Measurements from ENCODE around the gene LMTK2. TPM values are rescaled to one million over a fixed set of nuclear protein-coding genes. Genes with fewer than 3 reads are reported as not detected.
"Not testable (repeated sequence)": the region's sequence is repeated elsewhere in the genome, so short reads cannot be mapped to it uniquely, and the experiment has no call there.

LMTK2 gene
- total RNA-seq, 1 donor from 2014 or later = 15.1 TPM

DNA sequence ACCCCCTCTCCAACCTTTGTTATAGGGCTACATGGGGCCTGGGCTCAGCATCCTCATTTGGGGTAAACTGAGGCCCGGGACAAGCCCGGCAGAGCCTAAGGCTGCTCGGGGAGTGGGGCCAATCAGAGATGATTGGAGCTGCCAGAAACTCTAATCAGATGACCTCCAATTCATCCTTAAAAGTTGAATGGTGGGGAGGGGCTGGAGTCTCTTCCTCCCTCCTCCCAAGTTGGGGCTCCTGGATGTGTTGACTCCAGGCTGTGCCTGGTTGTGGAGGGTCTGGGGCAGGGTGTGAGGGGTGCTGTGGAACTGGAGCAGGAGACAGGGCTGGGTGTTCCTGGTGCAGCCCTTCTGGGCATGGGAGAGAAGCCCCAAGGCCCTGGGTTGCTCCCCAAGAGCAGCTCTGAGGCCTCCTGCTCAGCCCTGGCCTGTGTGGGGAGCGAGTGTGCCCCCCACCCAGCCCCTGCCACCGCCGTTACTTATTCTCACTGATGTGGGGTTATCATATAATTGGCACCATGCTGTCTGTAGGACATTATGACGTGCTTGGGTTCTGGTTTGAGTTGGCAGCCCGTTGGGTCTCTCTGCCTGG, 106.7 kb downstream of the LMTK2 start:
- Mint-ChIP-seq H3K27ac (no peak overlapping the region), H3K4me1 (peaks cover under 1% of the 10 kb centered on the region), H3K4me3 (no peak overlapping the region), H3K27me3 (no peaks in the 10 kb centered on the region), H3K9me3 (no peaks in the 10 kb centered on the region), H3K36me3 (ENCODE audit: low read depth) (peaks cover under 1% of the 10 kb centered on the region)
- no peak for DNase-seq
- intact Hi-C loops (cut with micrococcal nuclease) = no loop called here

DNA sequence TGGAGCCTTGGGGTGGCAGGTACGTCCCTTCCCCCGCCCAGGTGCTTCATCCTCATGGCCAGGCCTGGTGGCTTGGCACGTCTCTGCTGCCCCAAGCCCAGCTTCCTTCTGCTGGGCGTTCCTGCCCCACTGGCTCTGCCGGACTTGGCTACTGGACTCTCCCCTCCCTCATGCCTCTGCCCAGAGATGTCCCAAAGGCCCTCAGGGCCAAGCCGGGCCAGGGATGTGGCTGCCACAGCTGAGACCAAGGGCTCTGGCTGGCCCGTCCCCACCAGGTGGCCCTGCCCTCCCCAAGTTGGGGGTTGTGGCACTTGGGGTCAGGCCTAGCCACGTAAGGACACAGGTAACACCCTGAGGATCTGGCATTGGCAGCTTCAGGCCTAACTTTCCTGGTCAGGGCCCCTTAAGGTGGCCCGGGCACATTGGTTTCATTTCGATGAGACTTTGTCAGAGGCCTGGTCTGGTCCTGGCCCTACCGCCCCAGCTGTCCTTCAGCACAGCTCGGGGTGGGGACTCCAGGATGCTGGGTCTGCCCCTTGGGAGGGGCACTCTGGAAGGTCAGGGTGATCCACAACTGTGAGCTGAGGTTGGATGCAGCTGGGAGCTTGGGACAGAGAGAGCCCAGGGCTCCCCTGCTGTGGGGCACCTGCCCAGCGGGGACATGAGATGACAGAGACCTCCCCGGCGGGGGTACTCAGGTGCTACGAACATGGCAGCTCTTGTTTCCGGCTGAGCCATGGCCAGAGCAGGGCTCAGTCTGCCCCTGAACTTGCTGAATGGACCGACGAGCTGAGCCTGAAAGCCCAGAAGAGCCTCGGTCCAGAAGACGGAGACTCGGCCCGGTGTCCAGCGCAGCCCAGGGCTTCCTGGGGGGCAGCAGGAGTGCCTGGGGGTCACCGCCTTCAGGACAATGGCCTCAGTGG, 107.5 kb downstream of the LMTK2 start:
- Mint-ChIP-seq H3K4me3 (no peak overlapping the region), H3K9me3 (no peaks in the 10 kb centered on the region), H3K4me1 (peaks cover 5% of the 10 kb centered on the region), H3K27me3 (no peaks in the 10 kb centered on the region), H3K27ac (no peak overlapping the region), H3K36me3 (ENCODE audit: low read depth) (peaks cover 6% of the 10 kb centered on the region)
- intact Hi-C loops (cut with micrococcal nuclease) = no loop called here
- DNase-seq = no peak

DNA sequence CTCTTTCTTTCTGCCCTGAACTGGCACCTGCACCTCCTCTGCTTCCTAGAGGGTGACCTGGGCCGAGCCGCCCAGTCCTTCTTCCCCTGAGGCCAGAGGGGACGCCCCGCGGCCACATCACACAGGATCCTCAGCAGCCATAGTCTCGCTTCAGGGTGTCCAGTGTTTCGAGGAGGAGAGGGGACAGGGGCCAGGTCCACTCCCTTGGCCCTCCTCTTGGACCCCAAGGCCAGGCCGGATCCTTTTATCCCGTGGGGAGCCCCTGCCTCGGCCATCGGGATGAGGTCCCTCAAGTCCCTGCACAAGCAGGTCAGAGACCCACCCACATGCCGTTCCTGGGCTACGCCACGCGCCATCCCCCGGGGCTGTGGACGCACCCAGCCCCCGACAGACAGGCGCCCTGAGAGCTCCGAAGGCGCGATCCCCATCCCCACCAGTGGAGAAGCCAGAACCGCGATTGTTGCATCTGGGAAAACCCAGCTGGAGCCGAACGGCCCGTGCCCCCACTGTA, 108.2 kb downstream of the LMTK2 start:
- H3K36me3 Mint-ChIP-seq (ENCODE audit: low read depth) = peaks cover 12% of the 10 kb centered on the region
- peaks cover 8% of the 10 kb centered on the region for H3K4me1 Mint-ChIP-seq
- intact Hi-C loops (cut with micrococcal nuclease) = no loop called here
- DNase-seq = no peak
- H3K9me3 Mint-ChIP-seq = no peaks in the 10 kb centered on the region
- H3K27ac Mint-ChIP-seq = no peak overlapping the region
- H3K27me3 Mint-ChIP-seq = no peaks in the 10 kb centered on the region
- H3K4me3 Mint-ChIP-seq = no peak overlapping the region

DNA sequence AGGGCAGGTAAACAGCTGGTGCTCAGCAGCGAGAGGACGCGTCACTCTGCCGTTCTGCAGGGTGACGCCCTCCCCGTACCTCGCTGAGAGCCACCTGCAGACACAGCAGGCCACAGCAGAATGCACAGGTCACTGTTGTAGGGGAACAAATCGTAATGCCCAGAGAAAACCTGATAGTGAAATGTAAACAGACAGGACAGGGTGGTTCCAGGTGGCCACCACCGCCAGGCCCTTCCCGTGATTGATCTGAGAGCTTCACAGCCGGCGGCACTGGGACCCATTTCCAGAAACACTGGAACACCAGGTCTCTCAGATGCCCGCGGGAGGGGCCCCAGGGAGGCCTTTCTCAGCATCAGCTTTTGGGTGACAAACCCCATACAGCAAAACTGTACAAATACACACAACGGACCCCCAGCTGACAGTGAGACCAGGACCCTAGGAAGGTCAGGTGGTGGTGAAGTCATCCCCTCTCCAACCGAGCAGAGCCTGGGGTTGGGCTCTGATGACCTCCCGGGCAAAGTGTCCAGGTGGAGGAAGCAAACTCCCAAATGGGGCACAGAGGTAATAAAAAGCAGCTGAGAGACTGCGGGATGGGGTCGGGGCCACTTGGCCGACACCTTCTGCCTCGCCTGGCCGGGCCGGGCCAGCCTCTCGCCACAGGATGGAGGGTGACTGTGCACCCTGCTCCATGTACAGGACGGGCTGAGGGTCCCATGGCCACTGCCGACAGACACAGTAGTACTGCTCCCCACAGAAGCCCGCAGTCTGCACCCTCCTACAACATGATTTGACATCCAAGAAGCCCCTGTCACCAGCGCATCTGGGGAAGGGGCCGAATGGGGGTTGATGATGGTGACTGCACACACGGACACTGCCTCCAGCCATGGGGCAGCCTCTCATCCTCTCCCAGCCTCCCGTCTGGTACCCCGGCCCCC, 109.2 kb downstream of the LMTK2 start:
- H3K4me1 Mint-ChIP-seq = peaks cover 8% of the 10 kb centered on the region
- intact Hi-C loops (cut with micrococcal nuclease) = no loop called here
- H3K4me3 Mint-ChIP-seq = no peak overlapping the region
- no peaks in the 10 kb centered on the region for H3K9me3 Mint-ChIP-seq
- no peak overlapping the region for H3K27ac Mint-ChIP-seq
- H3K27me3 Mint-ChIP-seq = no peaks in the 10 kb centered on the region
- peaks cover 13% of the 10 kb centered on the region for H3K36me3 Mint-ChIP-seq (ENCODE audit: low read depth)
- DNase-seq = no peak

DNA sequence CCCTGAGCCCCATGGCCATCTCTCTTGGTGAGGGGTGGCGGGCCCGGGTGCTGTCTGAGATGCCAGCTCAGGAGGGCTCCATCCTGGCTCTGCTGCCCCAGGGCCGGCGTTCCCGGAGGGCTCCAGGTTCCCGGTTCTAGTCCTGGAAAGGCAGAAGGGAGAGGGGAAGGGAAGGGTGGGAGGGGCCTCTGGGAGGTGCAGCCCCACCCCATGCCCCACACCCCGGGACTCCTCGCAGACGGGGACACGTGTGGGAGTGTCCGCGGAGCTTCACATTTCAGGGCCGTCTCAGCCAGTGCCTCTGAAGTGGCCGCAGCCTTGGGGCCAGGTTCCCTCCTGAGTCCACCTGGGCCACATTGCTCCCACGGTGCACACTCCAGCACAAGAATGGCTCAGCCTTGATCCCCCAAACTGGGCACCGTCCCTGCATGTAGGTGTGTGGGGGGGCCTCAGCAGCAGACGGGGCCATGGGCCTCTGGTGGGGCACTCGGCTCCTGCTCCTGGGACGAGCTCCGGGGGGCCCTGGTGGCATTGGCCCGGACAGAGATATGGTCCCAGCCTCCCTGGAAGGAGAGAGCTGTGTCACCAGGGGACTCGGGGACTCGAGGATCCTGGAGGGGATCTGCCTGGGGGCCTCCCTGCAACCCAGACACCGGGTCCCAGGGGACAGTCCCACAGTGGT, 110.4 kb downstream of the LMTK2 start:
- Mint-ChIP-seq H3K27ac (no peak overlapping the region), H3K9me3 (no peaks in the 10 kb centered on the region), H3K4me1 (peaks cover 8% of the 10 kb centered on the region), H3K4me3 (no peak overlapping the region), H3K27me3 (no peaks in the 10 kb centered on the region), H3K36me3 (ENCODE audit: low read depth) (peaks cover 20% of the 10 kb centered on the region)
- intact Hi-C loops (cut with micrococcal nuclease) = no loop called here
- no peak for DNase-seq

DNA sequence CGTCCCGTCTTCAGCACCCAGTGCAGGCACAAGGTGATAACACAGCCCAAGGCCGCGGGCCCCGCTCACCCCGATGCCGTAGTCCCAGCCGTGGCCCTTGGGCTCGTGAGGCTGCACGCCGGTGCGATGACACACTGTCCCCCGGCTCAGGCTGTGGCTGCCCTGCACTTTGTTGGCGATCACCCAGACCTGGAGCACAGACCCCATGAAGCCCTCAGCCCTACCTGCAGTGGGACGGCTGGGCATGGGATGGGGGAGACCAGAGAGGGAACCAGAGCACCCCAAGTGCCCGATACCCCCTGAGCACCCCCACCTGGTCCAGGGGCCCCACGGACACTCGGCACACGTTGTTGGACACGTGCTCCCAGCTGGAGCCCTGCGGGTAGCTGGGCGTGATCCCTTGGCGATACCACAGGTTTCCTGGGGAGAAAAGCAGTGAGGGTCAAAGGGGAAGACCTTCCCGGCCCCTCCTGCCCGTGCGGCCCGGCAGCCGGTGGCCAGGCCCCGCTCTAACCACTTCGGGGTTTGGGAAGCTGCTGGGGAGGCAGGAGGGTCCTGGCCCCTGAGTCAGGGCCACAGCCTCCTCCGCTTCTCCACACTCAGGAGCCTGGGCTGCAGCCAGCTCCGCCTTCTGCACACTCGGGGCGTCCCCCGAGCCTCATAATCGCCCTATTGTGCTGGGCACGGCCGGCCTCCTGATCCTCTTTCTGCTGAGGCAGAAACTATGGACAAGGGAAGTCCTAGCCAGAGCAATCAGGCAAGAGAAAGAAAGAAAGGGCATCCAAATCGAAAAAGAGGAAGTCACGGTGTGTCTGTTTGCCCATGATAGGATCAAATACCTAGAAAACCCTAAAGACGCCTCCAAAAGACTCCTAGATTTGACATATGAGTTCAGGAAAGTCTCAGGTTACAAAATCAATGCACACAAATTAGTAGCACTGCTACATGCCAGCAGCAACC, 111.2 kb downstream of the LMTK2 start:
- intact Hi-C loops (cut with micrococcal nuclease) = no loop called here
- Mint-ChIP-seq H3K27me3 (no peaks in the 10 kb centered on the region), H3K4me1 (peaks cover 8% of the 10 kb centered on the region), H3K4me3 (no peak overlapping the region), H3K27ac (no peak overlapping the region), H3K9me3 (no peaks in the 10 kb centered on the region), H3K36me3 (ENCODE audit: low read depth) (peaks cover 20% of the 10 kb centered on the region)
- no peak for DNase-seq

DNA sequence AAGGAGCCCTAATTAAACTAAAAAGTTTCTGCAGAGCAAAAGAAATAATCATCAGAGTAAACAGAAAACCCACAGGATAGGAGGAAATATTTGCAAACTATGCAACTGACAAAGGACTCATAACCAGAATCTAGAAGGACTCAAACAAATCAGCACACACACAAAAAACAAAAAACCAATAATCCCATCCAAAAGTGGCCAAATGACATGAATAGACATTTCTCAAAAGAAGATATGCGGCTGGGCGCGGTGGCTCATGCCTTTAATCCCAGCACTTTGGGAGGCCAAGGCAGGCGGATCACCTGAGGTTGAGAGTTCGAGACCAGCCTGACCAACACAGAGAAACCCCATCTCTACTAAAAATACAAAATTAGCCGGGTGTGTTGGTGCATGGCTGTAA, 112.7 kb downstream of the LMTK2 start:
- peaks cover 23% of the 10 kb centered on the region for H3K36me3 Mint-ChIP-seq (ENCODE audit: low read depth)
- DNase-seq; H3K9me3 Mint-ChIP-seq; H3K4me3 Mint-ChIP-seq; H3K4me1 Mint-ChIP-seq; H3K27me3 Mint-ChIP-seq; H3K27ac Mint-ChIP-seq; intact Hi-C loops (cut with micrococcal nuclease): not testable (repeated sequence)

DNA sequence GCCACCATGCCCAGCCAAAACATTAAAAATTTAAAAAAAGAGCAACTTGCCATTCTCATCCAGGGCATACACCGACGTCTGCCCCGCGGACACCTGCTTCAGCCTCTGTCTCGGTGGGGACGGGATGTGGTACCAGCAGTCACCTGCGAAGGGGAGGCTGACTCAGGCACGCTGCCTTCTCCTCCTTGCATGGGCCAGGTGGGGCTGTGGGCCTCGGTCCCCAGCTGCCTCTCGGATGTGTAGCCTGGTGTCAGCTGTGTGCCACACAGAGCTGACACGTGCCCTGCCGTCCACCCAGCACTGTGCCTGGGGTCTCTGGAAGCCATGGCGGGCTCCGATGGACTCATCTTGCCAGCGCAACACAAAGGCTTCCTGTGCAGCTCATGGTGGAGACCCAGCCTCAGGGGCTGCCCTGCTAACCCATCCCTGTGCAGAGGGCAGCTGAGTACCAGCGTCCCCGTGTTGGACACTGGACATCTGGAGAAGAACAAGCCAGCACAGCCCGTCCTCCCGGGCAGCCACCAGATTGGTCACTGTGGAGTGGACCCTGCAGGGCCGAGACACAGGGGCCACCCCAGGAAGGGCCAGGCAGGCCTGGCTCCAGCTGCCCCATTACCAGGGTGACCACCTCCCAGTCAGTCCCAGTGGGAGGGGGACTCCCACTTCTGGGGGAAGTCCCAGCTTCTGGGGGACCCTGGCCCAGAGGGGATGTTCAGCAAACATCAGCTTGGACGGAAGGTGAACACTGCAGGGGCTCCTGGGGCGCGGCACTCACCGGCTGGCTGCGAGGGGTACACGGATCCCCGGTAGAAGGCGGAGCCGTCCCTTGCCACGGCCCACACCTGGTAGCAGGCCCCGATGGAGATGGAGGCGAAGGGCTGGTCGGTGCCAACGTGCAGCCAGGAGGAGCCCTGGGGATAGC, 115.2 kb downstream of the LMTK2 start:
- H3K9me3 Mint-ChIP-seq = no peaks in the 10 kb centered on the region
- DNase-seq = no peak
- no peaks in the 10 kb centered on the region for H3K27me3 Mint-ChIP-seq
- no peak overlapping the region for H3K4me3 Mint-ChIP-seq
- peaks cover 27% of the 10 kb centered on the region for H3K36me3 Mint-ChIP-seq (ENCODE audit: low read depth)
- peaks cover 8% of the 10 kb centered on the region for H3K4me1 Mint-ChIP-seq
- no peak overlapping the region for H3K27ac Mint-ChIP-seq
- intact Hi-C loops (cut with micrococcal nuclease) = no loop called here

DNA sequence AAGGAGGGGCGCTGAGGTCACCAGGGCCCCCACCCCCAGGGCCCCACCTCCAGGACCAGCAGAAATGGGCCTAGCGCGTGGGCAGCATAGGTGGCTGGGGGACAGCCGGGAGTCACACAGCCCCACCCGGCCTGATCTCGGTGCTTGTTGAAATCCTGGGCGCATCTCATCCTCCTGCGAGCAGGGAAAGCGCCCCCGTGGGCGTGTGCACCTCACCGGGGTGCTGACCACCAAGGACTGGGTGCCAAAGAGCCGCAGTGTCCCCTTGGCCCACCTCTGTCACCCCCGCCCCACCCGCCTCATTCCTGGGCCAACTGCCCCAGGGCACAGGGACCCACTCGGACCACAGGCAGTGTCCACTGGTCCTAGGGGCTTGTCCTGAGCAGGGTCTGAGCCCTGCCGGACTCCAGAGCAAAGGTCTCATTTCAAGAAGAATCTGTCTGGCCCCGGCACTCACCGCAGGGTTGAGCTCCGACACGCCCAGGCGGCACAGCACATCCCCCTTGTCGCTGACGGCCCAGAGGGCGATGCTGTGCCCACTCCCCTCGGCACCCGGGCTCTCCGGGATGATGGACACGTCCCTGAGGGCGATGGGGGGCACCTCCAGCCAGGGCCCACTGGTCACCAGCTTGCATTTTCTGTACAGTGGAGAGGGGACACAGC, 116.0 kb downstream of the LMTK2 start:
- intact Hi-C loops (cut with micrococcal nuclease) = no loop called here
- Mint-ChIP-seq H3K27me3 (no peaks in the 10 kb centered on the region), H3K36me3 (ENCODE audit: low read depth) (peaks cover 29% of the 10 kb centered on the region), H3K27ac (no peak overlapping the region), H3K4me3 (no peak overlapping the region), H3K9me3 (no peaks in the 10 kb centered on the region), H3K4me1 (peaks cover 8% of the 10 kb centered on the region)
- no peak for DNase-seq

DNA sequence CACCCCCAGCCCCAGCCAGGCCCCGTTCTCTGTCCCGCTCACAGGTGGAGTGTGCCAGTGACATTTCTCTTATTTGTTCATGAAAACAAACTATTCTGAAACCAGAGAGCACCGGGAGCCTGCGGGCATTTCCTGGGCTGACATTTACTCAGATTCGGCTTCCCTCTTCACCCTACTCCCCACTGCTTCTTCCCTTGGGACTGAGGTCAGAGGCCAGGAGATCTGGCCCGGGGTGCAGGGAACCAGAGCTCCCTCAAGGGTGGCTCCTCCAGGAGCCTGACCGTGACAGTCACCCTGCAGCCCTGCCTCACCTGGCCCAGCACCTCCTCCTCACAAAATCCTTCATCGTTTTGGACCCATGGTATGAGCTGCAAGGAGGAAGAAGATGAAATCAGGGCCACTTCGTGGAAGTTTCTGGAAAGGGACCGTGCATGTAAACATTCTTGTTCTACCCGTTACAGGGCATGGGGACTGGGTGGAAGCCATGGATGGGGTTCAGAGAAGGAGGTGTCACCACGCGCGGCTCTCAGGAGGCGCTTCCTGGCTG, 116.8 kb downstream of the LMTK2 start:
- H3K27ac Mint-ChIP-seq = no peak overlapping the region
- H3K4me1 Mint-ChIP-seq = peaks cover 6% of the 10 kb centered on the region
- no peaks in the 10 kb centered on the region for H3K9me3 Mint-ChIP-seq
- peaks cover 31% of the 10 kb centered on the region for H3K36me3 Mint-ChIP-seq (ENCODE audit: low read depth)
- H3K27me3 Mint-ChIP-seq = no peaks in the 10 kb centered on the region
- no peak for DNase-seq
- no peak overlapping the region for H3K4me3 Mint-ChIP-seq
- intact Hi-C loops (cut with micrococcal nuclease) = no loop called here

Measured in activated CD4-positive, alpha-beta T cell treated with anti-CD3 and anti-CD28 coated beads, Interleukin-2, amount 10 ng/mL, durations not matched to agents 24 days and 14 days (primary cell).